CD4-positive, alpha-beta T cell (primary cell): ENCODE measurements around the gene PCDH9. TPM values are rescaled to one million over a fixed set of nuclear protein-coding genes. Genes with fewer than 3 reads are reported as not detected.

Source experiments
- ATAC-seq: fragments of 200-7000 bp; cut with Tn5 transposase; one replicate; pipeline ENCODE4 v1.10.0; 2022; ENCODE audit warnings: mild to moderate bottlenecking; ENCODE audit not compliant: poor library complexity
- CTCF ChIA-PET: fragments of 350-600 bp; sonication (Branson Sonifier 250); formaldehyde crosslinking; loops from one replicate; lab custom pipeline; 2021; ENCODE audit warnings: antibody characterized with exemption, inconsistent platforms; lab: Charles Lee
- POLR2A ChIA-PET: fragments of 350-600 bp; sonication (Branson Sonifier 250); formaldehyde crosslinking; loops from one replicate; lab custom pipeline; 2021; ENCODE audit warnings: antibody characterized with exemption, inconsistent platforms; lab: Charles Lee
- DNase-seq, 14 experiments: peaks; one replicate each; pipeline ENCODE4 v3.0.0-alpha.2; 2013 to 2020; ENCODE audit warnings: mixed read lengths in 2 of 14
- H3K27ac ChIP-seq, 2 donors: one replicate each; pipeline versions ENCODE4 v1.5.1 to v1.7.0; 2013; ENCODE audit warnings: low read length in 2 of 2, low read depth in 1 of 2, mild to moderate bottlenecking in 1 of 2
- H3K27me3 ChIP-seq, 2 experiments: 1 replicate in 1 of 2; 2 replicates in 1 of 2; pipeline versions ENCODE4 v1.6.1 to v1.7.0; 2013; ENCODE audit warnings: low read length in 2 of 2, control low read depth in 1 of 2, mild to moderate bottlenecking in 1 of 2, moderate library complexity in 1 of 2; ENCODE audit not compliant: insufficient read depth in 2 of 2, control insufficient read depth in 1 of 2
- H3K36me3 ChIP-seq: one replicate; pipeline ENCODE4 v1.6.1; 2013; ENCODE audit warnings: low read length, control low read depth; ENCODE audit not compliant: insufficient read depth
- H3K4me1 ChIP-seq: one replicate; pipeline ENCODE4 v1.6.1; 2013; ENCODE audit warnings: low read length, control low read depth; ENCODE audit not compliant: insufficient read depth
- H3K4me3 ChIP-seq: one replicate; pipeline ENCODE4 v1.5.1; 2013; ENCODE audit warnings: mild to moderate bottlenecking, low read length, moderate library complexity
- H3K9me3 ChIP-seq, 2 experiments: 1 replicate in 1 of 2; 2 replicates in 1 of 2; pipeline versions ENCODE4 v1.6.1 to v1.7.0; 2013; ENCODE audit warnings: low read length in 2 of 2, mild to moderate bottlenecking in 2 of 2, control low read depth in 1 of 2, moderate library complexity in 1 of 2; ENCODE audit not compliant: control insufficient read depth in 1 of 2, insufficient read depth in 1 of 2
- H3K27ac Mint-ChIP-seq: one replicate; pipeline ENCODE4 v1.8.0; 2020; ENCODE audit warnings: mixed read lengths
- H3K27me3 Mint-ChIP-seq: one replicate; pipeline ENCODE4 v1.8.0; 2021; ENCODE audit warnings: mixed read lengths
- H3K36me3 Mint-ChIP-seq: one replicate; pipeline ENCODE4 v1.8.0; 2021; ENCODE audit warnings: low read depth, mixed read lengths
- H3K4me1 Mint-ChIP-seq: one replicate; pipeline ENCODE4 v1.8.0; 2021; ENCODE audit warnings: low read depth, mixed read lengths
- H3K4me3 Mint-ChIP-seq: one replicate; pipeline ENCODE4 v1.8.0; 2020; ENCODE audit warnings: mild to moderate bottlenecking, mixed read lengths
- H3K9me3 Mint-ChIP-seq: one replicate; pipeline ENCODE4 v1.8.0; 2020; ENCODE audit warnings: mixed read lengths
- intact Hi-C, 2 experiments: fragments of 100-400 bp; cut with DNase I in 1 of 2; cut with micrococcal nuclease in 1 of 2; formaldehyde crosslinking; loops; one replicate each; pipeline versions ENCODE4 v1.15.1 to v1.9.0; 2023 to 2025; cut with DNase I, micrococcal nuclease
- total RNA-seq, 174 experiments: library from RNA in 2 of 174; stranded (reverse) in 2 of 174; gene quantifications; one replicate each; pipeline ENCODE4 v1.2.3 and lab custom pipeline; 2021 to 2026
- TF ChIP-seq, protein P1 (sequence below): fragments of 200-600 bp; IDR thresholded peaks from one replicate; pipeline ENCODE4 v1.8.0; 2022; ENCODE audit warnings: antibody characterized with exemption, mild to moderate bottlenecking

PCDH9 gene
- total RNA-seq, 2 experiments from 2014 or later = 0.08 to 0.19 TPM

DNA sequence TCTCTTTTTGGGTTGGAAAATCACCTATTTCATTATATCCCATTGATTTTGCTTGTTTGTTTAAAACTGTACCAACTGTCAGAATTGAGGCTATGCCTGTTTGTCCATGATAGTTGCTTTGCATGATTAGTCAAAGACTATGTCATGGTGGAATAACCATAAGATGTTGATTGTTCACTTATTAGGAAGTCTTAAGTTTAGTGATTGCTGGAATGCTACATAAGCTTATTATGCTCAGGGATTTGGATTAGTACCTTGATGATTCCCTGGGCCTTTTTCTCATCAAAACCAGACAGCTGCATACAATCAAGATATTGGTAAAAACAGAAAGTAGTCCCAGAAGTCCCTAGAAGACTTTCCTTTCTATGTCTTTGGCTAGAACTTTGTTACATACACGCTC, 954.7 kb downstream of the PCDH9 start:
- TF ChIP-seq, protein P1, sequence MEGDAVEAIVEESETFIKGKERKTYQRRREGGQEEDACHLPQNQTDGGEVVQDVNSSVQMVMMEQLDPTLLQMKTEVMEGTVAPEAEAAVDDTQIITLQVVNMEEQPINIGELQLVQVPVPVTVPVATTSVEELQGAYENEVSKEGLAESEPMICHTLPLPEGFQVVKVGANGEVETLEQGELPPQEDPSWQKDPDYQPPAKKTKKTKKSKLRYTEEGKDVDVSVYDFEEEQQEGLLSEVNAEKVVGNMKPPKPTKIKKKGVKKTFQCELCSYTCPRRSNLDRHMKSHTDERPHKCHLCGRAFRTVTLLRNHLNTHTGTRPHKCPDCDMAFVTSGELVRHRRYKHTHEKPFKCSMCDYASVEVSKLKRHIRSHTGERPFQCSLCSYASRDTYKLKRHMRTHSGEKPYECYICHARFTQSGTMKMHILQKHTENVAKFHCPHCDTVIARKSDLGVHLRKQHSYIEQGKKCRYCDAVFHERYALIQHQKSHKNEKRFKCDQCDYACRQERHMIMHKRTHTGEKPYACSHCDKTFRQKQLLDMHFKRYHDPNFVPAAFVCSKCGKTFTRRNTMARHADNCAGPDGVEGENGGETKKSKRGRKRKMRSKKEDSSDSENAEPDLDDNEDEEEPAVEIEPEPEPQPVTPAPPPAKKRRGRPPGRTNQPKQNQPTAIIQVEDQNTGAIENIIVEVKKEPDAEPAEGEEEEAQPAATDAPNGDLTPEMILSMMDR = no peak
- ChIA-PET CTCF (no interaction called here), POLR2A (no interaction called here)
- no peak overlapping the region for H3K27ac Mint-ChIP-seq
- Histone ChIP-seq H3K4me3 (no peak overlapping the region), H3K9me3 (peaks cover 0 to 7% of the 10 kb centered on the region in 2 experiments), H3K4me1 (no peaks in the 10 kb centered on the region), H3K27me3 (no peaks in the 10 kb centered on the region), H3K27ac (no peak overlapping the region), H3K36me3 (no peaks in the 10 kb centered on the region)
- peaks cover 6% of the 10 kb centered on the region for H3K9me3 Mint-ChIP-seq
- H3K27me3 Mint-ChIP-seq = no peaks in the 10 kb centered on the region
- H3K4me3 Mint-ChIP-seq = no peak overlapping the region
- ATAC-seq (no peak), DNase-seq (no peak)
- no peaks in the 10 kb centered on the region for H3K36me3 Mint-ChIP-seq
- no peaks in the 10 kb centered on the region for H3K4me1 Mint-ChIP-seq
- intact Hi-C loops = no loop called here

DNA sequence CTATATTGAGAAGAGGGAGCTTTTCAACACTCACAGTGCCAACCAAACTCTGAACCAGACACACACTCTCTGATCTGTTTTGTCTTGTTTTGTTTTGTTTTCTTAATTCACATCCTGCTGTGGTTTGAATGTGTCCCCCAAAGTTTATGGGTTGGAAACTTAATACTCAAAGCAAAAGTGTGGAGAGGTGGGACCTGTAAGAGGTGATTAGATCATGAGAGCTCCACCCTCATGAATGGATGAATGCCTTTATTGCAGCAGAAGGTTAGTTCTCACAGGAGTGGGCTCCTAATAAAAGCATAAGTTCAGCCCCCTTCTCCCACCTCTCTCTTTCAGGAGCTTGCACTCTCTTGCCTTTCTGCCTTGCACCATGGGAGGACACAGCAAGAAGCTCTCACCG, 957.1 kb downstream of the PCDH9 start:
- no peak overlapping the region for H3K4me3 Mint-ChIP-seq
- Histone ChIP-seq H3K4me3 (no peak overlapping the region), H3K27ac (no peak overlapping the region), H3K36me3 (no peaks in the 10 kb centered on the region), H3K9me3 (peaks cover 0 to 7% of the 10 kb centered on the region in 2 experiments), H3K4me1 (no peaks in the 10 kb centered on the region), H3K27me3 (no peaks in the 10 kb centered on the region)
- no peaks in the 10 kb centered on the region for H3K36me3 Mint-ChIP-seq
- DNase-seq = no peak
- no peaks in the 10 kb centered on the region for H3K27me3 Mint-ChIP-seq
- peaks cover 4% of the 10 kb centered on the region for H3K9me3 Mint-ChIP-seq
- CTCF ChIA-PET = no interaction called here
- no peak overlapping the region for H3K27ac Mint-ChIP-seq
- POLR2A ChIA-PET = no interaction called here
- no peak for ATAC-seq
- H3K4me1 Mint-ChIP-seq = no peaks in the 10 kb centered on the region
- intact Hi-C loops = no loop called here
- TF ChIP-seq, protein P1 = no peak

DNA sequence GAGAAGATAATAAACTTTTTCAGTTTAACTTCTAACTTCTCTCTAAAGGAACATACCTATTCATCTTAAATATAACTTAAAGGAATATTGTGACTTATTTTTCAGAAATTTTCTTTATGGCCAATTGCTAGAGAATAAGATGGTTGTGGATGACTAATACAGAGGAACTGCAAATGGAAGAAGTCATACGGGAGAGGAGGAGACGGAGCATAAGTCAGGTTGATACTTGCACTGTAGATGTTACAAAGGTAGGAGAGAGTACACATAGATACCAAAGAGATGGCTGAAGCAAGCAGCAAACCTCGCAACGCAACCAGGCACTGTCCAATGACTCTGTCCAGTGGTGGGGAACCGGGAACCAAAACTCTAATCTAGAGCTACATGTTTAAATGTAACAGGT, 963.4 kb downstream of the PCDH9 start:
- no peaks in the 10 kb centered on the region for H3K4me1 ChIP-seq
- no peak for DNase-seq
- POLR2A ChIA-PET = no interaction called here
- H3K27me3 ChIP-seq = no peaks in the 10 kb centered on the region
- Mint-ChIP-seq H3K4me3 (no peak overlapping the region), H3K9me3 (peaks cover 3% of the 10 kb centered on the region), H3K27me3 (no peaks in the 10 kb centered on the region), H3K36me3 (no peaks in the 10 kb centered on the region), H3K27ac (no peak overlapping the region), H3K4me1 (no peaks in the 10 kb centered on the region)
- peaks cover 0 to 7% of the 10 kb centered on the region in 2 experiments for H3K9me3 ChIP-seq
- intact Hi-C loops = no loop called here
- H3K36me3 ChIP-seq = no peaks in the 10 kb centered on the region
- CTCF ChIA-PET = no interaction called here
- no peak overlapping the region for H3K4me3 ChIP-seq
- ATAC-seq = no peak
- TF ChIP-seq, protein P1 = no peak
- no peak overlapping the region for H3K27ac ChIP-seq
